Nephron (organoid): ENCODE measurements around the gene SLC35F5.
"Not testable (repeated sequence)": the region's sequence is repeated elsewhere in the genome, so short reads cannot be mapped to it uniquely, and the experiment has no call there.

Experiments used
- H3K27ac Mint-ChIP-seq, 3 experiments: 2 replicates each; pipeline ENCODE4 v1.8.0; 2020; ENCODE audit warnings: mixed read lengths in 3 of 3, mild to moderate bottlenecking in 2 of 3, moderate library complexity in 1 of 3
- H3K27me3 Mint-ChIP-seq: 2 replicates; pipeline ENCODE4 v1.8.0; 2021; ENCODE audit warnings: low read depth, mild to moderate bottlenecking, moderate library complexity, mixed read lengths
- H3K36me3 Mint-ChIP-seq: 2 replicates; pipeline ENCODE4 v1.8.0; 2020; ENCODE audit warnings: low read depth, mixed read lengths
- H3K4me1 Mint-ChIP-seq: 2 replicates; pipeline ENCODE4 v1.8.0; 2020; ENCODE audit warnings: mixed read lengths
- H3K4me3 Mint-ChIP-seq, 3 experiments: 2 replicates each; pipeline ENCODE4 v1.8.0; 2020; ENCODE audit warnings: mild to moderate bottlenecking in 3 of 3, mixed read lengths in 3 of 3, moderate library complexity in 2 of 3
- H3K9me3 Mint-ChIP-seq: 2 replicates; pipeline ENCODE4 v1.8.0; 2020; ENCODE audit warnings: mixed read lengths
- TF ChIP-seq, protein P1 (sequence below), 3 experiments: fragments of 200-600 bp; sonication (generic); IDR thresholded peaks; one replicate each; pipeline ENCODE4 v1.5.0; 2021; ENCODE audit warnings: antibody characterized with exemption in 3 of 3; ENCODE audit not compliant: unreplicated experiment in 3 of 3

Gene SLC35F5

DNA sequence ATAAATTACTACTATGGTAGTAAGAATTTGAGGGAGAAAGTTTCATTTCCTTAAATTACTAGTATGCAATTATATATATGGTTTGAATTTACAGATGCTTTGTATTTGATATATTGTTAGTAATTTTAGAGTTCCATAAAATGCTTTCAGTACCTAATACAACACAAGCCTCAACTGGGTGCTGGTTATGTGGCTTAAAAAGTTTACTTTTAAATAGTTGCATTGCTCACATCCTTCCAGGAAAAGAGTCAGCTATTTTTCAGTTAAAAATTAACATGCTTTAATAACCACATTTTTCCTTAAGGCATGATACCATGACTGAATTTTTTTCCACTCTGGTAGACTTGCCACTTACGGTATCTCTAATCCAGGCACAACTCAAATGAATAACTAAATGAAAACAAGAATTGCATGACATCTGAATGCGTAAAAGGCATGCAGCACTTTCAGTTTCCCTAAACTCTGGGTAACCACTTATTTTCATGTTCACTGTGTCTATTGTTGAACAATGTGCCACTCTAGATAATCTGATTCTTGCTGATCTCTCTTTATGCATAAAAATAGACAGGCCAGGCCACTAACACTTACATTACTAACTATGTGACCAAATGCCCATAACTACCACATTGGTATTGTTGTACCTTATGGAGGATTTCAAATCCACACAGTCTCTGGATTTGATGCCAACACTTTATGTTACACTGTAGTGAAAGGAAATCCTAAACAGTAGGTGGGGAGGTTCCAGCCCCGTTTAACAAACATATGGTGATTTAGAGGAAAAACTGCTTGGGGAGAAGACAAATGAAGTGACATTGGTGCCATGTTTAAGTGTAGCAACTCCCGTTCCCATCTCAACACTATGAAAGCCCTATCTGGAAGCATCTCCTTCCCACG, 35.5 kb upstream of the SLC35F5 start:
- Mint-ChIP-seq H3K4me3 (no peak overlapping the region), H3K36me3 (no peaks in the 10 kb centered on the region), H3K4me1 (peaks cover 17% of the 10 kb centered on the region), H3K27me3 (no peaks in the 10 kb centered on the region), H3K9me3 (peaks cover 2% of the 10 kb centered on the region), H3K27ac (peak overlapping the region; percentile 50 to 89 (median 54))
- TF ChIP-seq, protein P1, sequence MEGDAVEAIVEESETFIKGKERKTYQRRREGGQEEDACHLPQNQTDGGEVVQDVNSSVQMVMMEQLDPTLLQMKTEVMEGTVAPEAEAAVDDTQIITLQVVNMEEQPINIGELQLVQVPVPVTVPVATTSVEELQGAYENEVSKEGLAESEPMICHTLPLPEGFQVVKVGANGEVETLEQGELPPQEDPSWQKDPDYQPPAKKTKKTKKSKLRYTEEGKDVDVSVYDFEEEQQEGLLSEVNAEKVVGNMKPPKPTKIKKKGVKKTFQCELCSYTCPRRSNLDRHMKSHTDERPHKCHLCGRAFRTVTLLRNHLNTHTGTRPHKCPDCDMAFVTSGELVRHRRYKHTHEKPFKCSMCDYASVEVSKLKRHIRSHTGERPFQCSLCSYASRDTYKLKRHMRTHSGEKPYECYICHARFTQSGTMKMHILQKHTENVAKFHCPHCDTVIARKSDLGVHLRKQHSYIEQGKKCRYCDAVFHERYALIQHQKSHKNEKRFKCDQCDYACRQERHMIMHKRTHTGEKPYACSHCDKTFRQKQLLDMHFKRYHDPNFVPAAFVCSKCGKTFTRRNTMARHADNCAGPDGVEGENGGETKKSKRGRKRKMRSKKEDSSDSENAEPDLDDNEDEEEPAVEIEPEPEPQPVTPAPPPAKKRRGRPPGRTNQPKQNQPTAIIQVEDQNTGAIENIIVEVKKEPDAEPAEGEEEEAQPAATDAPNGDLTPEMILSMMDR (IDR thresholded peaks at IDR 0.05; ENCODE audit: unreplicated experiment in 3 of 3), result no peak

DNA sequence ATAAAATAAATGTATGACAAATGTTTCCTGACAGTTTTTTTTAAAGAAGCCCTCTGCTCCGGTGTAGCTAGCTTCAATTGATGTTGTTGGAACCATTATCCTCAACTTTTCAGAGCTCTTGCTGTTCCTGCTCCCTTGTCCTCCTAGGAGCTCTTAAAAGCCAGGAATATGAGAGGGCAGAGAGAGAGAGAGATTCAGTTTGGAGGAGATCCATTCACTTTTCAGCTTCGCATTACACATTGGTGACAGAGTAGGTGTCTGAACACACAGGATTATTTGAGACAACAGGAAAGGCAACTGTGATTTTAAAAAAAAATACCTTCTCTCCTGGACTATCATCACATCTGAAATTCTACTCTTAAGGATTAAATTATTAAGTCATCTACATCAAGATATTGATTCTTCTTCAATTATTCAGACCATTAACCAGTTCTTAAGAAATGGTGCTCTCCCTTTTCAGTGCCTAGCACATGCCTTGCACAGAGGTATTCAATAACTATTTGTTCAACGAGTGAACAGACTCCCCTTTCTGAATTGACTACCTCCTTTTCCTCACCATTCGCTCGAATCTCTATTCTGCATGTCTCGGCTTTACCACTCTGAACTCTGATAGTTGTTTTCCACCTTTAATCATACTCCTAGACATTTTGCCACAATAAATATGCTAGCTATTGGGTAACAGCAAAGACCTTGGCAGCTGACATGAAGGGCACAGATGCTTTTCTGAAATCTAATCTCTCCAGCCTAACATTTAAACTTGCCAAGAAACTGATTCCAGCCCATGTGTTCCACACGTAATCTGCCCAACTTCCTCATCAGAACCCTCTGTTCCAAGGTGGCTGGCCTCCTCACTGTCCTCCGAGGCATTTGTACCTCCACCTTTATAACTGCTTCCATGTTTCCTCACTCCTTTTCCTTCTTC, 28.6 kb upstream of the SLC35F5 start:
- Mint-ChIP-seq H3K9me3 (peaks cover 2% of the 10 kb centered on the region), H3K4me3 (no peak overlapping the region), H3K4me1 (peaks cover 9% of the 10 kb centered on the region), H3K36me3 (no peaks in the 10 kb centered on the region), H3K27me3 (no peaks in the 10 kb centered on the region), H3K27ac (peak overlapping the region in 2 of 3 experiments; percentile 9 to 32)
- TF ChIP-seq, protein P1 (IDR thresholded peaks at IDR 0.05; ENCODE audit: unreplicated experiment in 3 of 3), result no peak

DNA sequence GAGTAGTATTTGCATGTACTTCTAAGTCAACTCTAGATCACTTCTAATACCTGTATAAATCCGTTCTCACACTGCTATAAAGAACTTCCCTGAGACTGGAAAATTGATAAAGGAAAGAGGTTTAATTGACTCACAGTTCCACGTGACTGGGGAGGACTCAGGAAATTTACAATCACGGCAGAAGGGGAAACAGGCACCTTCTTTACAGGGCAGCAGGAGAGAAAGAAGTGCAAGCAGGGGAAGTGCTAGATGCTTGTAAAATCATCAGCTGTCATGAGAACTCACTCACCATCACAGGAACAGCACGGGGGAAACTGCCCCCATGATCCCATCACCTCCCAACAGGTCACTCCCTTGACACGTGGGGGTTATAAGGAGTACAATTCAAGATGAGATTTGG, 24.0 kb upstream of the SLC35F5 start:
- no peaks in the 10 kb centered on the region for H3K36me3 Mint-ChIP-seq
- no peaks in the 10 kb centered on the region for H3K27me3 Mint-ChIP-seq
- no peak overlapping the region for H3K4me3 Mint-ChIP-seq
- no peaks in the 10 kb centered on the region for H3K9me3 Mint-ChIP-seq
- H3K4me1 Mint-ChIP-seq, result peaks cover 5% of the 10 kb centered on the region
- TF ChIP-seq, protein P1 (IDR thresholded peaks at IDR 0.05; ENCODE audit: unreplicated experiment in 3 of 3), result no peak
- no peak overlapping the region for H3K27ac Mint-ChIP-seq

DNA sequence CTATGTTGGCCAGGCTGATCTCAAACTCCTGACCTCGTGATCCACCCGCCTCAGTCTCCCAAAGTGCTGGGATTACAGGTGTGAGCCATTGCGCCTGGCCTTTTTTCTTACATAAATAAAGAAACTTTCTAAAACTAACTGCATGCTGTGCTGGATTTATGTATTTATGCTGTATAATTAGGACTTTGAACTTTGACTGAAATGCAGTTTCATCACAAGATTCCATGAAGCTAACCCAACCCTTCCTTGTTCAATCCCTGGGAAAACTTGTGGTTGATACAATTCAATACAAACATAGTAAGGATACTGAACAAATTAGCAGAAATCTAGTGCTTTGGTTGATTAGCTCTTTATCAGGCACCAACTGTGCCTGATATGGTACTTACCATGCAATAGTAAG, 20.9 kb upstream of the SLC35F5 start:
- Mint-ChIP-seq H3K9me3 (no peaks in the 10 kb centered on the region), H3K27me3 (no peaks in the 10 kb centered on the region), H3K36me3 (no peaks in the 10 kb centered on the region), H3K4me1 (no peaks in the 10 kb centered on the region), H3K4me3 (no peak overlapping the region), H3K27ac (no peak overlapping the region)
- TF ChIP-seq, protein P1 (IDR thresholded peaks at IDR 0.05; ENCODE audit: unreplicated experiment in 3 of 3), result no peak

DNA sequence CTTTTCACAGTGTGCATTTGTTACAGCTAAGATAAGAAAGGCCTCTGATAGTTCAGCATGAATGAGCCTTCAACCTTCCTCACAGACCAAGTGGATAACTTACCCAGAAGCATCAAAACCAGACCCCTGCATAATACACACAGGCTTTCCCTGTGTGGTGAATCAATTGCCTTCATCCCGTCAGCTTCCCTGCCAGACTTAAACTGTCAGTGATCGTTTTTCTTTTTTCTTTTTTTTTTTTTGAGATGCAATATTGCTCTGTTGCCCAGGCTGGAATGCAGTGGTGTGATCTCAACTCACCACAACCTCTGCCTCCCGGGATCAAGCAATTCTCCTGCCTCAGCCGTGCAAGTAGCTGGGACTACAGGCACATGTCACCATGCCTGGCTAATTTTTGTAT, 20.5 kb upstream of the SLC35F5 start:
- no peak overlapping the region for H3K4me3 Mint-ChIP-seq
- no peak overlapping the region for H3K27ac Mint-ChIP-seq
- TF ChIP-seq, protein P1 (IDR thresholded peaks at IDR 0.05; ENCODE audit: unreplicated experiment in 3 of 3), result no peak
- no peaks in the 10 kb centered on the region for H3K36me3 Mint-ChIP-seq
- H3K4me1 Mint-ChIP-seq, result no peaks in the 10 kb centered on the region
- no peaks in the 10 kb centered on the region for H3K27me3 Mint-ChIP-seq
- H3K9me3 Mint-ChIP-seq, result peaks cover under 1% of the 10 kb centered on the region

DNA sequence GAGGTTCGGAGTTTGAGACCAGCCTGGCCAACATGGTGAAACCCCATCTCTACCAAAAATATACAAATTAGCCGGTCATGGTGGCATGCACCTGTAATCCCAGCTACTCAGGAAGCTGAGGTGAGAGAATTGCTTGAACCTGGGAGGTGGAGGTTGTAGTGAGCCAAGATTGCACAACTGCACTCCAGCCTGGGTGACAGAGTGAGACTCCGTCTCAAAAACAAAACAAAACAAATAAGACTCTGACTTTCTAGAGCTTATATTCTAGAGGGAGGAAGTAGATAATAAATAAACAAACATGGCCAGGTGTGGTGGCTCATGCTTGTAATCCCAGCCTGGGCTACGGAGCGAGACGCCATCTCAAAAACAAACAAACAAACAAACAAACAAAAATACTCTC, 18.2 kb upstream of the SLC35F5 start:
- not testable (repeated sequence) for H3K4me1 Mint-ChIP-seq, H3K27ac Mint-ChIP-seq, H3K4me3 Mint-ChIP-seq, H3K9me3 Mint-ChIP-seq, H3K36me3 Mint-ChIP-seq, H3K27me3 Mint-ChIP-seq
